ENCODE results near the gene CLCN4.

Gene CLCN4

DNA sequence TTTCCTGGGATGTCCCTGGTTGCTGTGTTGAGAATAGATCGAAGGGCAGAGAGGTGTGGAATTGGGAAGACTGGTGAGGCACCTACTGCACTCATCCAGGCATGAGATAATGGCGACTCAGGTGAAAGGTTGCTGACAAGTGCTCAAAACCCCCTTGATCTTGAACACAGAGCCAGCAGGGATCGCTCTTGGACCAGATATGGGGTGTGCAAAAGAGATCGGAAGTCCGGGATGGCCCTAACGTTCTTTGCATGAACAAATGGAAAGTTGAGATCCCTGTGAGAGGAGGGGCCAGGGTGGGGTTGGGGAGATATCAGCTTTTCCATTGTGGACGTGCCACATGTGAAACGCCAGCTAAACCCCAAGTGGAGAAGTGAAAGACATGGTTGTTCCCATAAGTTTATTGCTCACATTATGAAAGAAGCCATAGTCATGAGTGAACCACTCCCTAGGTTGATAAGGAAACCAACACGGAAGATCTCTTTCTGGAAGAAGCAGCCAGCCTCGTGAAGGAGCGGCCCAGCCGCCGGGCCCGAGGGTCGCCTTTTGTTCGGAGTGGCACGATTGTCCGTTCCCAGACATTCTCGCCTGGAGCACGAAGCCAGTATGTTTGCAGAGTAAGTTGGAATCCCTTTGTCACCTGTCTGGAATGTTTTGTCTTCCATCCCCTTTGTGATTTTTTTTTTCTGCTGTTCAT lies 22.6 kb upstream of the CLCN4 start:
- no peak for DNase-seq

- no peak for DNase-seq
Observed at GRCh38 chrX:10134921-10135320, 21.9 kb upstream of the CLCN4 start.

- DNase-seq: no peak
Observed at GRCh38 chrX:10135561-10136399, 21.0 kb upstream of the CLCN4 start.

- DNase-seq: no peak
Observed at GRCh38 chrX:10138726-10139125, 18.0 kb upstream of the CLCN4 start.

- no peak for DNase-seq
Observed at GRCh38 chrX:10140264-10140663, 16.5 kb upstream of the CLCN4 start.

- no peak for DNase-seq
Observed at GRCh38 chrX:10142041-10142599, 14.7 kb upstream of the CLCN4 start.

DNA sequence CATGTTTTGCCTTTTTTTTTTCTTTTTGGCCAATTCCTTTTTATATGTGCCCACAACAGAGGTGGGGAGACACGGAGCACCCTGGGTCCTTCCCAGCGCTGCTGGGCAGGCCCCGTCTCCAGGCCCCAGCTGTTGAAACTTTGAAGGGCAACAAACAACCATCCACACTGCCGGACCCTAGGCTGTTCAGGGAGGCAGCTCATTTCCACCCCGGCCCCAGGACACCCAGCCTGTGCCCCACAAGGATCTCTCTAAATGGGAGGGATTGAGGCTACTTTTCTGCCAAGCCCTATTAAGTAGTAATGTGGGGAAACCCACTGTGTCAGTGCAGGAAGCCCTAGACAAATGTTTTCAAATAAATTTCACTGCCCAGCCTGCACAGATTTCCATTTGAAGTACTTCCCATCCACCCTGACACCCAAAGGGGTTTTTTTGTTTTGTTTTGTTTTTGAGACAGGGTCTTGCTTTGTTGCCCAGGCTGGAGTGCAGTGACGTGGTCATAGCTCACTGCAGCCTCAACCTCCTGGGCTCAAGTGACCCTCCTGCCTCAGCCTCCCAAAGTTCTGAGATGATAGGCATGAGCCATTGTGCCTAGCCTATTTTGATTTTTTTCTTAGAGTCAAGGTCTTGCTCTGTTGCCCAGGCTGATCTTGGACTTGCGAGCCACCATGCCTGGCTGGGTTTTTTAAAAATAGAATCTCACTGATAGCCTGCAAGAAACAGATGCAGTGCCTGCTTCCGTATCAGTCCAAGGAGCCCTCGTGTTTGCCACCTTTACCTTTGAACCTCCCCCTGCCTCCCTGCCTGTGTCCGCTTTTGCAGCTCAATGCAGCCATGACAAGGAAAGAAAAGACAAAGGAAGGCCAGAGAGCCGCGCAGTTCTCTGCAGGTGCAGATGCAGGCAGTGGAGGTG lies 13.4 kb upstream of the CLCN4 start:
- no peak for DNase-seq

DNA sequence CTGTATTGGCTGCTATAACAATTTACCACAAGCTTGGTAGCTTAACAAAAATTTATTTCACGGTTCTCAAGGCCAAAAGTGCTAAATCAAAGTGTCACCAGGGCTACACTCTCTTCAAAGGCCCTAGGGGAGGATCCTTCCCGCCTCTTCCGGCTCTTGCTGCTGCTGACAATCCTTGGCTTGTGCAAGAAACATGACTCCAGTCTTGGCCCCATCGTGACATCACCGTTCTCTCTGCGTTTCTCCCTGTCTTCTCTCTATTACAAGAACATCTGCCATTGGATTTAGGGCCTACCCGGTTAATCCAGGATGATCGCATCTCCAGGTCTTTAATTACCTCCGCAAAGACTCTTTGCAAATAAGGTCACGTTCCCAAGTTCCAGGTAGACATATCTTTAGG lies 10.4 kb upstream of the CLCN4 start:
- no peak for DNase-seq

- DNase-seq: no peak
Observed at GRCh38 chrX:10152086-10152485, 4.7 kb upstream of the CLCN4 start.

GRCh38 chrX:10155137-10155536 lies 1.6 kb upstream of the CLCN4 start:
- no peak for DNase-seq

GRCh38 chrX:10157032-10157341 lies 212 bp downstream of the CLCN4 start:
- no peak for DNase-seq

DNA sequence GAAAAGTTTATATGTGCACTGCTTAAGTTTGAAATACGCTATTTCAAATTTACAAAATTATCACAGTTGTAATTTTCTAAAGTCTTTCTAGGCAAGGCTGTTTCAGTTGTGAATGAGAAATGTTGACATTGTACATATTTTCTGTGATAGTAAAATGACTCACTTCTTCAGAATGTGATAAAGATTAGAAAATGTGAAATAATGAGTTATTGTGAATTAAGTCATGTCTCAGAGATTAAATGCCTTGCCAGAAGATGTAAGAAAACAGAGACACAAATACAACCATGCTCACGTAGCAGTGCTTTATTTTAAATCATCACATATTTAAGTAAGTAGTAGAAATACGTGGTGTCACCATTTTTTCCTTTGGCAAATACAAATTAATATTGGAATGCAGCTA lies 768 bp downstream of the CLCN4 start:
- no peak for DNase-seq

DNA sequence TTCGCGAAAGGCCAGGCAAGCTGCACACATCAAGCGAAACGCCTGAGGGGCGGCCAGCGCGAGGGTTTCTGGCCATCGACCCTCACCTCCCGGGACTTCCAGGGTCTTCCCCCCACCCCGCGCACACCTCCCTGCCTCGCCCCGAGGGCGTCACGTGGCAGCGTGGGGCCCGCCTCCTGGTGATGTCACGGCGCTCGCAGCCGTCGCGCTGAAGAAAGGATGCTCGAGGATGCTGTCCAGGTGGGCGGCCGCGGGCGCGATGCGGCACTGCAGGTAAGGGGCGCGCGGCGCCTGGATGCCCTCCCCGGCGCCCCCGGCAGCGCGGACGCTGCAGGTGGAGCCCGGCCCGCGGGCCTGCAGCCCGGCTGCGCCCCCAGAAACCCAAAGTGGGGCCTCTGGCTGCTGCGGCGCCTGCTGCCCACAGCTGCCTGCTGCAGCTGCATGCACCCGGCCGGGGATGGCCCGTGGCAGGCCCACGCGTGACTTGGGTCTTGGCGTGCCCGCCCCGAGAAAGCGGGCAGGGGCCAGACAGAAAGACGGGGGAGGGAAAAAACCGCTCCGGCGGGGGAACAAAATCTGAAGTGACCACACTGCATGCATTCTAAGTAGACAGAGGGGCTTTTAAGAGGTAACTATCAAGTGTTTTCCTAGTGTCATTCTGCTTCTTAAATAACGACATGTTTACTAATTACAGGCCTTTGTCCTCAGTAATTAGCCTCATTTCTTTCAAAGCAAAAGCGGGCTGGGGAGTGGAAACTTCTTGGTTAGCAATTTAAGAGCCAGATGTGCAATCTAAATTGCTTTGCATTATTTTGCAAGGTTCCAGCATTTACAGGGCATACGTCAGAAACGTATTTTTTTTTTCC lies 1.7 kb downstream of the CLCN4 start:
- DNase-seq: no peak

GRCh38 chrX:10159145-10159468 lies 2.3 kb downstream of the CLCN4 start:
- no peak for DNase-seq

- DNase-seq: no peak
Observed at GRCh38 chrX:10160211-10160610, 3.4 kb downstream of the CLCN4 start.

- no peak for DNase-seq
Observed at GRCh38 chrX:10163031-10163430, 6.3 kb downstream of the CLCN4 start.

GRCh38 chrX:10164879-10165278 lies 8.1 kb downstream of the CLCN4 start:
- no peak for DNase-seq

DNA sequence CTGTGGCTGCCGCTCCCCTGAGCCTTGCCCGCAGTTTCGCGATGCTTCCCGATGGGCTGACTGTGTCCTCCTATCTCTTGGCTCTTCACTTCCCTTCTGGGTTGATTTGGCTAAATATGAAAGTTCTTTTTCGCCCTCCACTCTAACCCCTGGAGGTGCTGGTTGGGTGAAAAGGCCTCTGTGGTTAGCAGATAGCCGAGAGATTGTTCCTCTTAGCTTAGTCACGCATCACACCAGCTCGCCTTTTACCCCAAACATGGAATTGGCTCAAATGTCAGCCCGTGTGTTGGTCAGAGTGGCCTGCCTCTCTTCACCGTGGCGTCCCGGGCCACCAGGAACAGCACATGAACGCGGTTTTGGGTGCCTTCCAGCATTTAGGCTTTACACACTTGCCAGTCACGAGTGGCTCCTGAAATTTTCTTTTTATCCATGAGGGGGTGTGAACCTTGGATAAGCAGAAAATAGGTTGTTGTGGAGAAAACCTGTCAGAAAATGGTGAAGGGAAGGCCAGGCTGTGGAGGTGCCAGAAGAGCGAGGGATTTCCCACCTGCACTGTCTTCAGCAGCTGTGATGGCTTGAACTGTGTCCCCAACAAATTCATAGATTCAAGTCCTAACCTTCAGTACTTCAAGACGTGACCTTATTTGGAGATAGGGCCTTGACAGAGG lies 8.9 kb downstream of the CLCN4 start:
- DNase-seq: no peak

- DNase-seq: no peak
Observed at GRCh38 chrX:10166248-10166716, 9.5 kb downstream of the CLCN4 start.

GRCh38 chrX:10166731-10167151 lies 10.0 kb downstream of the CLCN4 start:
- no peak for DNase-seq

GRCh38 chrX:10167573-10167972 lies 10.8 kb downstream of the CLCN4 start:
- DNase-seq: no peak

- no peak for DNase-seq
Observed at GRCh38 chrX:10168226-10168625, 11.5 kb downstream of the CLCN4 start.

Measured in CD4-positive, alpha-beta T cell treated with Interleukin-15 for 1 hour (primary cell).